HG03469 (cell line): ENCODE data around the gene WDR27.

Experiments
- ATAC-seq: cut with Tn5 transposase; IDR thresholded peaks from one replicate; pipeline ENCODE4 v1.9.1; 2021; ENCODE audit warnings: mild to moderate bottlenecking, moderate library complexity, moderate number of reproducible peaks; ENCODE audit not compliant: unreplicated experiment

WDR27 gene

GRCh38 chr6:169701954-169702839 lies at the start of gene WDR27, which contains the start of gene C6orf120:
Gene WDR27, minus strand, starts transcription at chr6:169702029. Its CDS starts 13,024 bp downstream, at chr6:169689005.
Gene C6orf120, plus strand, starts transcription at chr6:169702126. Its CDS starts 334 bp downstream, at chr6:169702460.
- ATAC-seq, result peak; percentile 90

GRCh38 chr6:169746556-169746955 lies 44.7 kb upstream of the WDR27 start:
- no peak for ATAC-seq

- ATAC-seq, result no peak
These were observed 43.6 kb upstream of the WDR27 start for GRCh38 chr6:169745405-169745804.

- no peak for ATAC-seq
These were observed 39.5 kb upstream of the WDR27 start for GRCh38 chr6:169741344-169741743.

GRCh38 chr6:169738976-169739529 lies 37.2 kb upstream of the WDR27 start:
- no peak for ATAC-seq

- no peak for ATAC-seq
These were observed 36.6 kb upstream of the WDR27 start for GRCh38 chr6:169738204-169738975.

- ATAC-seq, result no peak
These were observed 28.1 kb upstream of the WDR27 start for GRCh38 chr6:169729961-169730360.

GRCh38 chr6:169726963-169727362 lies 25.1 kb upstream of the WDR27 start:
- no peak for ATAC-seq

GRCh38 chr6:169726049-169726400 lies 24.2 kb upstream of the WDR27 start:
- ATAC-seq, result no peak

- no peak for ATAC-seq
These were observed 23.6 kb upstream of the WDR27 start for GRCh38 chr6:169725125-169726048.

- no peak for ATAC-seq
These were observed 22.8 kb upstream of the WDR27 start, which contains the start of gene PHF10 for GRCh38 chr6:169724494-169725124. Gene PHF10, minus strand, starts transcription at chr6:169724500. Its CDS starts 569 bp downstream, at chr6:169723931.

- ATAC-seq, result peak; percentile 17
These were observed 22.2 kb upstream of the WDR27 start for GRCh38 chr6:169723991-169724493.

- ATAC-seq, result peak; percentile 27
These were observed 21.5 kb upstream of the WDR27 start for GRCh38 chr6:169723200-169723909.

- no peak for ATAC-seq
These were observed 20.8 kb upstream of the WDR27 start for GRCh38 chr6:169722362-169723199.

GRCh38 chr6:169720207-169720855 lies 18.5 kb upstream of the WDR27 start:
- ATAC-seq, result no peak

- no peak for ATAC-seq
These were observed 17.3 kb upstream of the WDR27 start for GRCh38 chr6:169719117-169719516.

GRCh38 chr6:169714595-169714994 lies 12.8 kb upstream of the WDR27 start:
- no peak for ATAC-seq

- no peak for ATAC-seq
These were observed 12.3 kb upstream of the WDR27 start for GRCh38 chr6:169714178-169714577.
